Neutrophil (primary cell): Measurements from ENCODE around the gene MRS2.
A peak's percentile ranks its signal among the peaks of the same experiment; 100 is the strongest.

ENCODE experiments used
- H3K27ac ChIP-seq: fragments of 200-600 bp; sonication (generic); 2 replicates; pipeline ENCODE4 v1.5.1; 2016; ENCODE audit warnings: mild to moderate bottlenecking, moderate library complexity
- H3K27me3 ChIP-seq: fragments of 200-600 bp; sonication (generic); 2 replicates; pipeline ENCODE4 v1.6.0; 2016; ENCODE audit warnings: mild to moderate bottlenecking
- H3K36me3 ChIP-seq: fragments of 200-600 bp; sonication (generic); 2 replicates; pipeline ENCODE4 v1.5.1; 2017
- H3K4me1 ChIP-seq, 2 experiments: fragments of 200-600 bp in 1 of 2; sonication (generic) in 1 of 2; 1 replicate in 1 of 2; 2 replicates in 1 of 2; pipeline versions ENCODE4 v1.5.1 to v1.6.1; 2013 to 2016; ENCODE audit warnings: low read depth in 1 of 2, low read length in 1 of 2, mild to moderate bottlenecking in 1 of 2, moderate library complexity in 1 of 2; ENCODE audit not compliant: control insufficient read depth in 1 of 2, insufficient read depth in 1 of 2
- H3K4me3 ChIP-seq, 2 experiments: fragments of 200-600 bp in 1 of 2; sonication (generic) in 1 of 2; 1 replicate in 1 of 2; 2 replicates in 1 of 2; pipeline ENCODE4 v1.5.1; 2013 to 2016; ENCODE audit warnings: low read depth in 1 of 2, low read length in 1 of 2, mild to moderate bottlenecking in 1 of 2, moderate library complexity in 1 of 2
- H3K9me3 ChIP-seq: fragments of 200-600 bp; sonication (generic); 2 replicates; pipeline ENCODE4 v1.5.1; 2016
- CTCF ChIP-seq: fragments of 200-600 bp; sonication (generic); IDR thresholded peaks from 2 replicates; pipeline ENCODE4 v1.5.1; 2016; ENCODE audit warnings: antibody characterized with exemption

The MRS2 gene

GRCh38 chr6:24440897-24441598 is 38.3 kb downstream of the MRS2 start:
- no peaks in the 10 kb centered on the region for H3K36me3 ChIP-seq
- H3K27me3 ChIP-seq, result no peaks in the 10 kb centered on the region
- H3K4me1 ChIP-seq, result peaks cover 18 to 24% of the 10 kb centered on the region in 2 experiments
- no peaks in the 10 kb centered on the region for H3K9me3 ChIP-seq
- no peak overlapping the region for H3K4me3 ChIP-seq
- no peak for TF ChIP-seq CTCF
- no peak overlapping the region for H3K27ac ChIP-seq

GRCh38 chr6:24441599-24441904 is 38.8 kb downstream of the MRS2 start:
- TF ChIP-seq CTCF, result no peak

GRCh38 chr6:24444588-24444987 is 41.9 kb downstream of the MRS2 start:
- Histone ChIP-seq H3K27me3 (no peaks in the 10 kb centered on the region), H3K4me1 (peaks cover 50 to 54% of the 10 kb centered on the region in 2 experiments), H3K27ac (peak overlapping the region; percentile 68), H3K4me3 (no peak overlapping the region), H3K36me3 (no peaks in the 10 kb centered on the region), H3K9me3 (no peaks in the 10 kb centered on the region)
- TF ChIP-seq CTCF, result no peak

More at GRCh38 chr6:24441599-24441904, 38.8 kb downstream of the MRS2 start:
- Histone ChIP-seq H3K36me3 (no peaks in the 10 kb centered on the region), H3K4me1 (peaks cover 23 to 29% of the 10 kb centered on the region in 2 experiments), H3K4me3 (no peak overlapping the region), H3K27me3 (no peaks in the 10 kb centered on the region), H3K9me3 (no peaks in the 10 kb centered on the region), H3K27ac (no peak overlapping the region)

- Histone ChIP-seq H3K9me3 (no peaks in the 10 kb centered on the region), H3K27ac (peak overlapping the region; percentile 68), H3K36me3 (no peaks in the 10 kb centered on the region), H3K4me1 (peaks cover 46 to 51% of the 10 kb centered on the region in 2 experiments), H3K27me3 (no peaks in the 10 kb centered on the region), H3K4me3 (peak overlapping the region in 1 of 2 experiments; percentile 8)
- no peak for TF ChIP-seq CTCF
Observed at GRCh38 chr6:24445704-24446103, 43.0 kb downstream of the MRS2 start.

- Histone ChIP-seq H3K4me3 (no peak overlapping the region), H3K4me1 (peaks cover 46 to 48% of the 10 kb centered on the region in 2 experiments), H3K9me3 (no peaks in the 10 kb centered on the region), H3K27me3 (no peaks in the 10 kb centered on the region), H3K27ac (peak overlapping the region; percentile 35), H3K36me3 (no peaks in the 10 kb centered on the region)
- no peak for TF ChIP-seq CTCF
Observed at GRCh38 chr6:24446670-24447069, 43.9 kb downstream of the MRS2 start.
